ENCODE data around the gene PSMA7.

The PSMA7 gene

DNA sequence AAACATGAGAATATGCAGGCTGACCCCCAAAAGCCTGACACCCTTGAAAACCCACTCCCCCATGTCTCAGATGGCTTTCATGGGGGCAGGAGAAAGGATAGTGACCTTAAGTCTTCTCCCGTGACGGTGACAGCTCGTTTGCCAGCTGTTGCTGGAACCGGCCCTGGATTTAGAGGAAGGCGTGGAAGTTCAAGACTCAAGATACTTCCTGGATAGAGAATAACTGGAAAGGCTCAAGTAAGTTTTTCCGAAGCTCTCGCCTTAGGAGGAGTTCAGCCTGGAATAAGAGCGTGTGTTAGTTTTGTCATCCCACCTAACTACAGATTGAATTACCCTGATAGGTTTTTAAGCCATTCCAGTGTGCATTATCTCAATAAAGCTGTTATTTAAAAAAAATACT, 28.1 kb upstream of the PSMA7 start:
- H3K36me3 ChIP-seq (ENCODE audit: control insufficient read depth in 1 of 2, insufficient read depth in 2 of 2, low read length in 2 of 2), result peaks cover 7 to 38% of the 10 kb centered on the region in 2 donors
- no peak overlapping the region for H3K9ac ChIP-seq (ENCODE audit: low read depth in 1 of 2, low read length in 2 of 2)
- H3K27me3 ChIP-seq (ENCODE audit: control insufficient read depth in 1 of 2, insufficient read depth in 2 of 2, low read length in 2 of 2), result no peaks in the 10 kb centered on the region
- no peak overlapping the region for H3K4me3 ChIP-seq (ENCODE audit: low read depth in 1 of 2, low read length in 2 of 2)
- H3K9me3 ChIP-seq (ENCODE audit: control insufficient read depth in 1 of 2, low read length in 2 of 2), result no peaks in the 10 kb centered on the region
- H3K27ac ChIP-seq (ENCODE audit: low read depth, low read length), result no peak overlapping the region
- H3K4me1 ChIP-seq (ENCODE audit: control insufficient read depth in 1 of 2, insufficient read depth in 2 of 2, low read length in 2 of 2), result no peaks in the 10 kb centered on the region

DNA sequence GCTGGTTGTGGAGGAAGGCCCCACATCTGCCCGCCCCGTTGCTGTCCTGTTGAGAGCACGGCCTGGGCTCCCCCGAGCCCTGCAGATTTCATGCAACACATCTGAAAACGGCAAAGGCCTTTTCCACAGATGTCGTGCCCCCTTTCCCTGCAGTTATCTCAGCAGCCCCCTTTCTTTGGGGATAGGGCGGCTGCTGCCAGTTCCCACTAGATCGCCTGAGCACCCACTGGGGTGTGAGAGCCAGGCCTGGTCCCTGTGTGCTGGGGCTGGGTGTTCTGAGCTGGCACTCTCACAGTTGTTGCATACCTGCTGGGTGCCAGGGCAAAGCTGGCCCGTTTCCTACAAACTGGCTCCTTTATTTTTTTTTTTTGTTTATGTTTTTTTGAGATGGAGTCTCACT, 27.3 kb upstream of the PSMA7 start:
- peaks cover 13 to 39% of the 10 kb centered on the region in 2 donors for H3K36me3 ChIP-seq (ENCODE audit: control insufficient read depth in 1 of 2, insufficient read depth in 2 of 2, low read length in 2 of 2)
- no peaks in the 10 kb centered on the region for H3K9me3 ChIP-seq (ENCODE audit: control insufficient read depth in 1 of 2, low read length in 2 of 2)
- no peak overlapping the region for H3K27ac ChIP-seq (ENCODE audit: low read depth, low read length)
- no peak overlapping the region for H3K9ac ChIP-seq (ENCODE audit: low read depth in 1 of 2, low read length in 2 of 2)
- no peaks in the 10 kb centered on the region for H3K27me3 ChIP-seq (ENCODE audit: control insufficient read depth in 1 of 2, insufficient read depth in 2 of 2, low read length in 2 of 2)
- H3K4me1 ChIP-seq (ENCODE audit: control insufficient read depth in 1 of 2, insufficient read depth in 2 of 2, low read length in 2 of 2), result no peaks in the 10 kb centered on the region
- H3K4me3 ChIP-seq (ENCODE audit: low read depth in 1 of 2, low read length in 2 of 2), result no peak overlapping the region

DNA sequence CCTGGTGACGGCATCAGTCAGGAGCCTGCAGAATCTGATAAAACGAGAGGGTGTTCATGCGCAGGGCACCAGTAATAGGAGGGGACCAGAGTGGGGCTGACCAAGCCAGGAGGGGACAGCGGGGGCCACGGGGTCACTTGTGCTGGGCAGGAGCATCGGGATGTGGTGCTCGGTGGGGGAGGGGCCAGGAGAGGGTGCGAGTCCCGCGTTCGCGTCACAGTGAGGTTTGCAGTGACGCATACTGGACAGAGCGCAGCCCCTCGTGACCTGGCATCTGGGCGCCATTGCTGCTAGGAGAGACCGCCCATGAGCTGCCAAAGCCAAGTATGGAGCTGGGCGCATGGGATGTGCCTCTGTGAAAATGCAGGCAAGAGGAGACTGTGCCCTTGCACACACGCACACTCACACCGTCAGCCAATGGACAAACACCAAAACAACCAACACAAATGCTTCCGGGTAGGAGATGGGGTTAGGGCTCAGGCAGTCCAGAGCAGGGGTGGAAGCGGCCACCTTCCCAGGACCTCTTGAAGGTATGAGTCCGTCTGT, 25.8 kb upstream of the PSMA7 start:
- no peaks in the 10 kb centered on the region for H3K9me3 ChIP-seq (ENCODE audit: control insufficient read depth in 1 of 2, low read length in 2 of 2)
- no peak overlapping the region for H3K9ac ChIP-seq (ENCODE audit: low read depth in 1 of 2, low read length in 2 of 2)
- H3K27ac ChIP-seq (ENCODE audit: low read depth, low read length), result no peak overlapping the region
- H3K27me3 ChIP-seq (ENCODE audit: control insufficient read depth in 1 of 2, insufficient read depth in 2 of 2, low read length in 2 of 2), result no peaks in the 10 kb centered on the region
- H3K4me1 ChIP-seq (ENCODE audit: control insufficient read depth in 1 of 2, insufficient read depth in 2 of 2, low read length in 2 of 2), result no peaks in the 10 kb centered on the region
- no peak overlapping the region for H3K4me3 ChIP-seq (ENCODE audit: low read depth in 1 of 2, low read length in 2 of 2)
- peaks cover 16 to 44% of the 10 kb centered on the region in 2 donors for H3K36me3 ChIP-seq (ENCODE audit: control insufficient read depth in 1 of 2, insufficient read depth in 2 of 2, low read length in 2 of 2)

GRCh38 chr20:62168061-62168460, 24.9 kb upstream of the PSMA7 start:
- peaks cover 16 to 52% of the 10 kb centered on the region in 2 donors for H3K36me3 ChIP-seq (ENCODE audit: control insufficient read depth in 1 of 2, insufficient read depth in 2 of 2, low read length in 2 of 2)

DNA sequence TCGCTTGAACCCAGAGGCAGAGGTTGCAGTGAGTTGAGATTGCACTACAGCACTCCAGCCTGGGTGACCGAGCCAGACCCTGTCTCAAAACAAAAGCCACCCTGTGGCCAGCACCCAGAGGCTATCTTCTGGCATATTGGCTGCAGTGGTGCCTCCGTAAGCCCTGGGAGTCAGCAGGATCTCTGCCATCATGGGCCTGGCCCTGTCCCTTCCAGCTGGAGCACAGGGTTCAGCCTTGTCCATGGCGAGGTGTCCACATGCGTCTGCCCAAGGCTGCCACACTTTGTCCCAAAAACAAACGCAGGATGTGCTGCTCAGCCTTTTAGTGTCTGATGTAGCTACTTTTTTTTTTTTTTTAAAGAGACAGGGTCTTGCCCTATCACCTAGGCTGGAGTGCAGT, 24.3 kb upstream of the PSMA7 start:
- Histone ChIP-seq H3K27ac (ENCODE audit: low read depth, low read length) (no peak overlapping the region), H3K9ac (ENCODE audit: low read depth in 1 of 2, low read length in 2 of 2) (no peak overlapping the region), H3K4me3 (ENCODE audit: low read depth in 1 of 2, low read length in 2 of 2) (no peak overlapping the region), H3K27me3 (ENCODE audit: control insufficient read depth in 1 of 2, insufficient read depth in 2 of 2, low read length in 2 of 2) (no peaks in the 10 kb centered on the region), H3K36me3 (ENCODE audit: control insufficient read depth in 1 of 2, insufficient read depth in 2 of 2, low read length in 2 of 2) (peaks cover 16 to 58% of the 10 kb centered on the region in 2 donors), H3K9me3 (ENCODE audit: control insufficient read depth in 1 of 2, low read length in 2 of 2) (no peaks in the 10 kb centered on the region), H3K4me1 (ENCODE audit: control insufficient read depth in 1 of 2, insufficient read depth in 2 of 2, low read length in 2 of 2) (no peaks in the 10 kb centered on the region)

More at GRCh38 chr20:62168061-62168460, 24.9 kb upstream of the PSMA7 start:
- Histone ChIP-seq H3K27me3 (ENCODE audit: control insufficient read depth in 1 of 2, insufficient read depth in 2 of 2, low read length in 2 of 2) (no peaks in the 10 kb centered on the region), H3K27ac (ENCODE audit: low read depth, low read length) (no peak overlapping the region), H3K4me1 (ENCODE audit: control insufficient read depth in 1 of 2, insufficient read depth in 2 of 2, low read length in 2 of 2) (no peaks in the 10 kb centered on the region), H3K4me3 (ENCODE audit: low read depth in 1 of 2, low read length in 2 of 2) (no peak overlapping the region), H3K9me3 (ENCODE audit: control insufficient read depth in 1 of 2, low read length in 2 of 2) (no peaks in the 10 kb centered on the region), H3K9ac (ENCODE audit: low read depth in 1 of 2, low read length in 2 of 2) (no peak overlapping the region)

DNA sequence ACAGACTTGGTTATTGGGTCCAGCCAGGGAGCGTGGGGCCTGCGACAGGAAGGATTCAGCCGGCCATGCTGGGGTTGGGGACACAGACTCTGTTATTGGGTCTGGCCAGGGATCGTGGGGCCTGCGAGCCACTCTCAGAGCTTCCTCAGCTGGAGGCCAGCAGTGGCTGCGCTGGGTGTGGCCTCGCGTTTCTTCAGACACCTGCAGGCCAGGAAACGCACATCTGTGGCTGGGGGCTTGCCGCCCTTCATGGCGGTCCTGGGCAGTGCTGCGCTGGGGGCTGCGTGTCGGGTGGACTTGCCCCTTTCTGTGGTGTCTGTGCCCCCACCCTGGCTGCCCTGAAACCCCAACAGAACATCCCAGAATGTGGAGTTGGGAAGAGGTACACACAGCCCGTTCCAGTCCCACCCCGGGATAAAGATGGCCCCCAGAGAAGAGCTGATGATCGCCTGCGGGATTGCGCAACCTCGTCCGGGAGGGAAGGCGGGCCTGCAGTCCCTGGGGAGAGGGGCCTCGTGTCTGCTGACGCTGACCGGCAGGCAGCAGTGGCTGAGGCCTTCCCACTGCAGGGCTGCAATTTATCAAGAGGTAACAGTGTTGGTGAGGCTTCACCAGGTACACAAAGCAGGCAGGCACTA, 22.7 kb upstream of the PSMA7 start:
- Histone ChIP-seq H3K4me3 (ENCODE audit: low read depth in 1 of 2, low read length in 2 of 2) (no peak overlapping the region), H3K27ac (ENCODE audit: low read depth, low read length) (no peak overlapping the region), H3K27me3 (ENCODE audit: control insufficient read depth in 1 of 2, insufficient read depth in 2 of 2, low read length in 2 of 2) (no peaks in the 10 kb centered on the region), H3K9me3 (ENCODE audit: control insufficient read depth in 1 of 2, low read length in 2 of 2) (no peaks in the 10 kb centered on the region), H3K9ac (ENCODE audit: low read depth in 1 of 2, low read length in 2 of 2) (no peak overlapping the region), H3K36me3 (ENCODE audit: control insufficient read depth in 1 of 2, insufficient read depth in 2 of 2, low read length in 2 of 2) (peaks cover 18 to 70% of the 10 kb centered on the region in 2 donors), H3K4me1 (ENCODE audit: control insufficient read depth in 1 of 2, insufficient read depth in 2 of 2, low read length in 2 of 2) (no peaks in the 10 kb centered on the region)

DNA sequence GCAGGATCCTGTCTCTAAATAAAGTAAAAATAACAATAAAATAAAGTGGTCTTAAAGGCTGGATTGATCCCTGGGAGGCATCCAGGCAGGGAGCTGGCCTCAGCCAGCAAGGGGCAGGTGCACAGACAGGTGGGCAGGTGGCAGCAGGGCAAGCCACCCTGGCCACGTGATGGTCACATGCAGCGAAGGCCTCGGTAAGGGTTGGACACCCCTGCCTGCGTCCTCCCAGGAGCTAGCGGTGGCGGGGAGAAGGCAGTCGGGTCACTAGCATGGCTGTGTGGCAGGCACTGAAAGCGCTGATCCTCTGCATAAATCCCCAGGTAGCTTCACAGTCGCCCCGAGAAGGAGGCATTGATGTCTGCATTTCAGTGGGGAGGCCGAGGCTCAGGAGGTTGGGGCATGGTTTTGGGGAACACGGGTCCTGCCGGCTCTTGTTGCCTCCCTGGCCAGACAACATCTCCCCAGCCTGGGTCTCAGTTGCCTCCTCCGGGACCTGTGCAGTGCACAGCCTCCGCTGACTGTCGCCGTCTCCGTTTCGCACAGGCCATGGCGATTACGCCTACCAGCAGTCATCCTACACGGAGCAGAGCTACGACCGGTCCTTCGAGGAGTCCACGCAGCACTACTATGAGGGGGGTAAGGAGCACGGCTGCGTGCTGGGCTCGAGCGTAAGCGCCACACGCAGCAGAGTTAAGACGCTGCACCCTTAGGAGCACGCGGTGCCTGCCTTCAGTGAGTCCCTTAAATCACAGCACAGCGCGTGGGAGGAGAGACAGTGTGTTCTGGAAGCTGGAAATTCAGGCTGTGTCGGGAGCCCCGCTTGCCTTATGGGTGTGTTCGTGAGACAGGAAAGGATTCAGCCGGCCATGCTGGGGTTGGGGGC, 21.9 kb upstream of the PSMA7 start:
- Histone ChIP-seq H3K36me3 (ENCODE audit: control insufficient read depth in 1 of 2, insufficient read depth in 2 of 2, low read length in 2 of 2) (peaks cover 21 to 75% of the 10 kb centered on the region in 2 donors), H3K27ac (ENCODE audit: low read depth, low read length) (no peak overlapping the region), H3K4me1 (ENCODE audit: control insufficient read depth in 1 of 2, insufficient read depth in 2 of 2, low read length in 2 of 2) (no peaks in the 10 kb centered on the region), H3K27me3 (ENCODE audit: control insufficient read depth in 1 of 2, insufficient read depth in 2 of 2, low read length in 2 of 2) (no peaks in the 10 kb centered on the region), H3K9me3 (ENCODE audit: control insufficient read depth in 1 of 2, low read length in 2 of 2) (no peaks in the 10 kb centered on the region), H3K4me3 (ENCODE audit: low read depth in 1 of 2, low read length in 2 of 2) (no peak overlapping the region), H3K9ac (ENCODE audit: low read depth in 1 of 2, low read length in 2 of 2) (no peak overlapping the region)

DNA sequence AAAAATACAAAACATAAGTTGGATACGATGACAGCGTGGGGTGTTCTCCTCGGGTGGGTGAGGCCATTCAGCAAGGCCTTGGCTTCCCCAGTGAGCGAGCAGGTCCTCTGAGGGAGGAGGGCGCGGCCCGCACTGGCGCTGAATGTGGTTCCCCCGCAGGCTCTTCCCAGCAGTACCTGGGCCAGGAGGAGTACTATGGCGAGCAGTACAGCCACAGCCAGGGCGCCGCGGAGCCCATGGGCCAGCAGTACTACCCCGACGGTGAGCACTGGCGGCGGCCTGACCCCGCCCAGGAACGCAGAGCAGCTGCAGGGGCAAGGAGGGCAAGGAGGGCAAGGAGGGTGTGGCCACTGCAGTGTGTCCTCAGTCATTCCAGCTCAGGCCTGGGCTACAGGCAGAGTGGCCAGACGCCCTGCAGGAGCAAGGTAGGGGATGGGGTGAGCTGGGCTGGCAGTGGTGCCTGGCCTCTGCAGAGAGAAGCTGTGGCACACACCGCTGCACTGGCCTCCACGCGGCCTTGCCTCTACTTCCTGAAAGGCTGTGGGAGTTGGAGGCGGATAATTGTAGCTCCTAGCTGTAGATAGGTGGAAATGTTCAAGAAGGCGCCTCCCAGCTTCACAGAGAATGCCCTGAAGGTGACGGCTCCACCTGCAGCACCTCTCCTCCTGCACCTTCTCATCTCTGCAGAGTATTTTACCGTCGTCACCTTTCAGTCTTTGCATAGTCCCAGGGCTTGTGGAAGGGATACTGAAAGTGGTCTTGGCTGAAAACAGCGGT, 21.0 kb upstream of the PSMA7 start:
- Histone ChIP-seq H3K27me3 (ENCODE audit: control insufficient read depth in 1 of 2, insufficient read depth in 2 of 2, low read length in 2 of 2) (no peaks in the 10 kb centered on the region), H3K4me1 (ENCODE audit: control insufficient read depth in 1 of 2, insufficient read depth in 2 of 2, low read length in 2 of 2) (no peaks in the 10 kb centered on the region), H3K9me3 (ENCODE audit: control insufficient read depth in 1 of 2, low read length in 2 of 2) (no peaks in the 10 kb centered on the region), H3K4me3 (ENCODE audit: low read depth in 1 of 2, low read length in 2 of 2) (no peak overlapping the region), H3K27ac (ENCODE audit: low read depth, low read length) (no peak overlapping the region), H3K36me3 (ENCODE audit: control insufficient read depth in 1 of 2, insufficient read depth in 2 of 2, low read length in 2 of 2) (peaks cover 25 to 72% of the 10 kb centered on the region in 2 donors), H3K9ac (ENCODE audit: low read depth in 1 of 2, low read length in 2 of 2) (no peak overlapping the region)

DNA sequence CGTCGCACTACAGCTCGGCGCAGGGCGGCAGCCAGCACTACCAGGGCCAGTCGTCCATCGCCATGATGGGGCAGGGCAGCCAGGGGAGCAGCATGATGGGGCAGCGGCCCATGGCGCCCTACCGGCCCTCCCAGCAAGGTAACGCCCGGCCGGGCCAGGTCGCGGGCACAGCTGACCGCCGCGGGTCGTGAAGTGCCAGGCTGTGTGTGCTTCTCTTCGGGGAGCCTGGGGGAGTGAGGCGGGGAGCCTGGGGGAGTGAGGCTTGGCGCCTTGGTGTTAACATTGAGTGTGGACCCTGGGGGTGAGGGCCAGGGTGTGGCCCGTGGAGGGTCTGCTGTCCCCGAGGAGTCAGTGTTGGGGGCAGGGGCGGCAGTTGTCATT, 20.3 kb upstream of the PSMA7 start:
- no peak overlapping the region for H3K27ac ChIP-seq (ENCODE audit: low read depth, low read length)
- no peaks in the 10 kb centered on the region for H3K4me1 ChIP-seq (ENCODE audit: control insufficient read depth in 1 of 2, insufficient read depth in 2 of 2, low read length in 2 of 2)
- H3K9me3 ChIP-seq (ENCODE audit: control insufficient read depth in 1 of 2, low read length in 2 of 2), result no peaks in the 10 kb centered on the region
- H3K4me3 ChIP-seq (ENCODE audit: low read depth in 1 of 2, low read length in 2 of 2), result no peak overlapping the region
- H3K9ac ChIP-seq (ENCODE audit: low read depth in 1 of 2, low read length in 2 of 2), result no peak overlapping the region
- H3K36me3 ChIP-seq (ENCODE audit: control insufficient read depth in 1 of 2, insufficient read depth in 2 of 2, low read length in 2 of 2), result peaks cover 21 to 70% of the 10 kb centered on the region in 2 donors
- H3K27me3 ChIP-seq (ENCODE audit: control insufficient read depth in 1 of 2, insufficient read depth in 2 of 2, low read length in 2 of 2), result no peaks in the 10 kb centered on the region
